ENCODE data around the gene DENND1B.

DNA sequence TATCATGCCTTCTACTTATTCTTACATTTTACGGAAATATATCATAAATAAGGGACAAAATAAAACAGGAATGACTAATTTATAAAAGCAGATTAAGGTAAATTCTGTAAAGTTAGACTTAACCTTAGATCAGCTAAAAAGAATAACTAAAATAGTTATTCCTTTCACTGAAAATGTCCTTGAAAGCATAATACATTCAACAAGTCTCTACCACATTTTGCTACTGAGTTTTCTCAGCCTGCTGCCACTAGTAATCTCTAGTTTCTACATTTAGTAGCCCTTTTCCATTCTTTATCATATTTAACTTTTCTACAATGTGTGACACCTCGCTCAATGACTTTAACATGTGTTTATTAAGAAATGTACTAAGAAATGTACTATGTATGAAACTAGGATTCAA, 89.0 kb downstream of the DENND1B start:
- TF ChIP-seq CTCF (conservative IDR thresholded peaks at IDR 0.05): no peak
- TF ChIP-seq EZH2 (IDR thresholded peaks at IDR 0.05; ENCODE audit: low read depth): no peak
